K562 treated with DMSO at 1 percent for 24 hours (cell line): ENCODE measurements around the gene PAK6. TPM values are rescaled to one million over a fixed set of nuclear protein-coding genes. Genes with fewer than 3 reads are reported as not detected.

Experiments used
- total RNA-seq: library from RNA; unstranded; fragments of 300-600 nt; gene quantifications from 2 replicates; pipeline ENCODE4 v1.2.3, GENCODE V29; 2022; ENCODE audit warnings: low read depth; ENCODE audit not compliant: insufficient read depth

Gene PAK6
- total RNA-seq = 0.25 TPM in 1 of 2 replicates, not detected in the other

DNA sequence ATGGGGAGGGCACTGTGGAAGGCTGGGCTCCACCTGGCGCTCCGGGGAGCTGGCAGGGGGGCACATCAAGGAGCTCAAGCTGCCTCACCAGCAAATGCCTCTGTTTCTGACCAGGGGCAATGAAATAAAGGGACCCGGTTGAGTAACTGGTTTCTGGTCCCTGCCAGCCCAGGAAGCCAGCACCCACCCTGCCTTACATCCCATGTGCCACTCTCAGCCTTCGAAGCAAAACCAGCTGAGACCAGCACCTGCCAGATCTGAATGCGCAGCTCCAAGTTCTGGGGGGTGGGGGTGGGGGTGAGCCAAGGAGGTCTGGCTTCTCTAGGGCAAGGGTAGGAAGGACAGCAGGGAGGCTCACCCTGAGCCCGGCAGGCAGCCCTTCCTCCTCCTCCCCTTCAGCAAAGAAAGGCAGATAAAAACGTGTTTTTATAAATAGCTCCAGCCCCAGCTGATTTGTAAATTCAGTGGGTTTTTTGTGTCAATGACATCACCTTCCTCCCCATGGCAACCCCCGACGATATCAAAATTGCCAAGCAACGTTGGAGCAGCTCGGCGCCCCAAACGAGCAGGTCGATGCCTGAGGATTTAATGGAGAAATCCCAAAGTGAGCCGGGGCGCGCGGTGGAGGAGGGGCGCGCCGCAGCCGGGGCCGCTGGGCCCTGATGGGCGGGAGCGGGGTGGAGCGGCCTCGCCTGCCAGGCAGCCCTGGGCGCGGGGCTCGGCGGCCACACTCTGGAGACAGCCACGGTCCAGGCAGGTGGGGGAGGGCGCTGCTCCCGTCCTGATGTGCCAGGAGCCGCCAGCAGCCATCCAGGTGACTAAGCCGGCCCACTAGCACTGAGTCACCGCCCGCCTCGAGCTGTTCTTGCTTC lies at the start of gene PAK6:
Gene PAK6, plus strand, starts transcription at position 532 of the 872 bp plus-strand sequence. CDS start 25,723 bp downstream, outside the sequence.

DNA sequence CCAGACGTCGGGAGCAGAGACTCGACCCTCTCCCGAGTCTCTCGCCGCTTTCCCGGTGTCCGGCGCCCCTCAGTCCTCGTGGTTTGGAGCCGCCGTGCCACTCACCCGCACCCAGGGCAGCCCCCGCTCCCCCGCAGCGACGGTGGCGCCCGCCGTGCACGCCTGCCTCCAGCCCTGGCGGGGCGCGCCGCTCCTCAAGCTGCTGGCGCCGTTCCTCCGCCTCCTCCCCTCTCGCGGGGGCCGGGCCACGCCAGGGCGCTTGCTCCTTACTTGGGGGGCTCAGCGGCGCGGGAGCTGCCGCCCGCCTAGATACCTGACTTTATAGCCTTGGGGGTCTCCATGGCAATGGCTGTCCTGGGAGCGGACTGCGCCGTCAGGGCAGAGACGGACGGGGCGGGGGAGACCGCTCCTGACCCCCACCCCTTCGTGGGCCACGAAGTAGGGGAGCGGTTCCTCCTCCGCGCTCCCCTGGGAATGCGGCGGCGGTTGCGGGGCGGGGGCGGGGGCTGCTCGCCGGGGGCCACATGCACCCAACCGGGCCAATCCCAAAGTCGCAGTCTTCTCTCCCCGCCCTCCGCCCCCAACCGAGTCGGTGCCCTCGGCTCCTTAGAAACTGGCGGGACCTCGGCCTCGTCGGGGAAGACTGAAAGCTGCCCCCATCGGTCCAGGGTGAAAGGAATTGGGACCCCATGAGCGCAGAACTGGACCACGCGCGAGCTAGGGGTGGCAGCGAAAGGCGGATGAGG lies 44.2 kb downstream of the PAK6 start, which contains the start of gene ANKRD63:
Gene ANKRD63, minus strand, starts transcription at position 196 of the 746 bp plus-strand sequence. CDS start 478 bp downstream, outside the sequence.

DNA sequence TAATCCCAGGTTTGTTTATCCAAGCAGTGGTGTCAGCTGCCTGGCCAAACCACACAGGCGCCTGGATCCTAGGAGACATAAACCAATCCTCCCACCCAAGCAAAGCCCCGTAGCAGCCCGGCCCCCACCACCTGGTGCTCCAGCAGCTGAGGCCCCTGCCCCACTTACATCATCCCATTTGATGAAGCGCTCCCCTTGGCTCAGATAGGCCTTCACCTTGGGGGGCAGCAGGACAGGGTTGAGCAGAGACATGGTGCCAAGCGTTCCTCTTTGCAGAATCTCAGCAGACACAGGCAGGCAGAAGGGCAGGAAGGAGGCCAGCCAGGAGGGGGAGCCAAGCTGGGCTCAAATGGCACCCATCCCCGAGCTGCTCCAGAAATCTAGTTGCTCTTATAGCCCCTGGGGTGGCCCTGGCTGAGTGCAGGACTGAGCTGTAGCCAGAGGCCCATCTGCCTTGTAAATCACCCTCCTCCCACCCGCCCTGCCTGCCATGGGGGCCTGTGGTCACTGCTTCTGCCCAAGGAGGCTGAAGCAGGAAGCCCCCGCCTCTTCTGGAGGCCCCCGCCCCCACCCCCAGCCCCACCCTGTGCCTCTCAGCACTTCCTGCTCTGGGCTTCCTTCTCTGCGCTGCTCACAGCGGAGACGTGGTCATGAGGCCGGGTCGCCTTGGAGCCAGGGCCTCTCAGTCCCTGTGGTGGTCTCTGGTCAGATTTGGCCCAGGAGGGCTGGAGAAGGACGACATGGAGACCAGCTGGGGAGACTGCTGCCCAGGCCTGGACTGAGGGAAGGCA lies 68.8 kb downstream of the PAK6 start, which contains the start of gene PLCB2:
Gene PLCB2, minus strand, starts transcription at position 515 of the 791 bp plus-strand sequence. Its CDS starts 263 bp downstream, at position 252.

DNA sequence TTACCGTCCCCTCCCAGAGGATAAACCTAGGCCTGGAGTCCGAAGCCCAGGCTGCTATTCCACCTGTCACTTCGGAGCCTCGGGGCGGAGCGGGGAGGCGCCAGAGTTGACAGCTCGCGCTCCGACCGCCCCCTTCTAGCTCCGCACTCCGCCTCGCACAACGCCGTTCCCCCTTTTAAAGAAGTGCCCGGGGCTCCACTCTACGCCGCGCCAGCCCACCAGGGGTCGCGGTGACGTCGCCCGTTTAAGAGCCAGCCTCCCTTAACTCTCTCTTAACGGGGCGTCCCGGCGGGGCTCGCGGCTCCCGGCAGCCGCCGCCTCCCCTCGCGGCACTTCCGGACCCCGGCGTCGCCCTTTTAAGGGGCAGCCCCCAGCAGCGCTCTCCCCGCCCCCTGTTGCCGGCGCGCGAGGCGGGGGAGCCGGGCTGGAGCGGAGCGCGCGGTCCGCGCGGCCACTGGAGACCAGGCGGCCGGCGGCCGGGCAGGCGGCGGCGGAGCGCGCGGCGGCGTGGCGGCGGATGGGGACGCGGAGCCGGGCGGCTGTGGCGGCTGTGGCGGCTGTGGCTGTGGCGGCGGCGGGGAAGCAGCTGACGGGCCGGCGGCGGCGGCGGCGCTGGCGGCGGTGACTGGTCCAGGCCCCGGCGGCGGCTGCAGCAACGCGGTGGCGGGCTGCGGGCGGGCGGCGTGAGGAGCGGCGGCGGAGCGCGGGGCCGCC lies 84.5 kb downstream of the PAK6 start, which contains the start of gene INAFM2:
Gene INAFM2, plus strand, starts transcription at position 454 of the 714 bp plus-strand sequence. CDS start 364 bp downstream, outside the sequence.

Other genes with a start within 250 kb of the PAK6 start
- gene SRP14, start 199.9 kb upstream of the PAK6 start, total RNA-seq = 261 and 294 TPM in 2 replicates
- 21.5 and 26.5 TPM in 2 replicates for gene BMF, start 130.2 kb upstream of the PAK6 start, total RNA-seq
- 29.5 and 36.9 TPM in 2 replicates for gene BUB1B, start 78.0 kb upstream of the PAK6 start, total RNA-seq
- 1.3 and 1.6 TPM in 2 replicates for gene ANKRD63, start 44.0 kb downstream of the PAK6 start, total RNA-seq
- gene PLCB2, start 68.9 kb downstream of the PAK6 start, total RNA-seq = 7.2 and 7.7 TPM in 2 replicates
- gene INAFM2, start 84.6 kb downstream of the PAK6 start, total RNA-seq = 24.3 and 26.6 TPM in 2 replicates
- gene CCDC9B, start 101.9 kb downstream of the PAK6 start, total RNA-seq = 0.58 and 1.2 TPM in 2 replicates
- not detected in 2 replicates for gene PHGR1, start 112.0 kb downstream of the PAK6 start, total RNA-seq
- gene DISP2, start 119.2 kb downstream of the PAK6 start, total RNA-seq = 0.06 and 0.09 TPM in 2 replicates
- gene KNSTRN, start 143.7 kb downstream of the PAK6 start, total RNA-seq = 34.5 and 40.1 TPM in 2 replicates
- 3.5 TPM in 2 replicates for gene IVD, start 166.7 kb downstream of the PAK6 start, total RNA-seq
- gene BAHD1, start 201.9 kb downstream of the PAK6 start, total RNA-seq = 28.7 and 29.9 TPM in 2 replicates
- gene CHST14, start 231.9 kb downstream of the PAK6 start, total RNA-seq = 17.6 and 22.4 TPM in 2 replicates